NCI-H2107 treated with DMSO at 0.1 percent for 48 hours (cell line): ENCODE data around the gene DYNC2LI1.
"Not testable (repeated sequence)": the region's sequence is repeated elsewhere in the genome, so short reads cannot be mapped to it uniquely, and the experiment has no call there.

Experiments used
- DNase-seq: peaks from one replicate; lab custom pipeline; 2025; ENCODE audit not compliant: unreplicated experiment; lab: John Stamatoyannopoulos, UW

The DYNC2LI1 gene

DNA sequence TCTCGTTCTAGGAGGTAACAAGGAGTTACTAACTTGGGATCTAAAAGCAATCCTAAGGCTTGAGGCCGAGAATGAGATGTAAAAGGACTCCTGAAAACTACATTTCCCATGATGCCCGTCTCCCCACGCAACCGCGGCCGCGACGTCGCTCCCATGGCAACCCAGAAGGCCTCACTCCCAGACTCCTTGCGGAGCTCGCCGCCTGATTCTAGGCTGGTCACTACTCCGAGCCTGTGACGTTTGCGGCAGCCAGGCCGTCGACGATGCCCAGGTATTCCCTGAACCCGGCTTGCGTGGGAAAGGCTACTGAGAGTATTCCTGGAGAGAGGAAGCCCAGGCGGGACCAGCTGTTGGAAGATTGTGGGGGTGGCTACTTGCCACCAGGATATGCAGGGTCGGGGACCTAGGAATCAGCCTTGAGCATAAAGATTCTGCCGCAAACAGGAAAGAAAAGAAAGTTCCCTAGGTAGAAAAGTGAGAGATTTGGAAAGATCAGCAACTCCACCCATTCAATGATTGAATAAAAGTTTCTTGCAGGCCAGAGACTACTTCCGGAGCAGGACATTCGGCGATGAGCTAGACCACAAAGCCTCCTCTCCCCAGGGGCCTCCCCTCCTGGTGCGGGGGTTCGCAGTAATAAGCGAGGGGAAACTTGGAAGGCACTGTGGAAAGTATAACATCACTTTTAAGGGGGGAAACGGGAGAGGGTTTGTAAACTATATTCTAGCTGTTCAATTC, at the start of gene DYNC2LI1:
DYNC2LI1 (plus strand) TSS at position 164 of the 738 bp plus-strand sequence; CDS start at position 264, 100 bp downstream.
- DNase-seq = peak; percentile 80

DNA sequence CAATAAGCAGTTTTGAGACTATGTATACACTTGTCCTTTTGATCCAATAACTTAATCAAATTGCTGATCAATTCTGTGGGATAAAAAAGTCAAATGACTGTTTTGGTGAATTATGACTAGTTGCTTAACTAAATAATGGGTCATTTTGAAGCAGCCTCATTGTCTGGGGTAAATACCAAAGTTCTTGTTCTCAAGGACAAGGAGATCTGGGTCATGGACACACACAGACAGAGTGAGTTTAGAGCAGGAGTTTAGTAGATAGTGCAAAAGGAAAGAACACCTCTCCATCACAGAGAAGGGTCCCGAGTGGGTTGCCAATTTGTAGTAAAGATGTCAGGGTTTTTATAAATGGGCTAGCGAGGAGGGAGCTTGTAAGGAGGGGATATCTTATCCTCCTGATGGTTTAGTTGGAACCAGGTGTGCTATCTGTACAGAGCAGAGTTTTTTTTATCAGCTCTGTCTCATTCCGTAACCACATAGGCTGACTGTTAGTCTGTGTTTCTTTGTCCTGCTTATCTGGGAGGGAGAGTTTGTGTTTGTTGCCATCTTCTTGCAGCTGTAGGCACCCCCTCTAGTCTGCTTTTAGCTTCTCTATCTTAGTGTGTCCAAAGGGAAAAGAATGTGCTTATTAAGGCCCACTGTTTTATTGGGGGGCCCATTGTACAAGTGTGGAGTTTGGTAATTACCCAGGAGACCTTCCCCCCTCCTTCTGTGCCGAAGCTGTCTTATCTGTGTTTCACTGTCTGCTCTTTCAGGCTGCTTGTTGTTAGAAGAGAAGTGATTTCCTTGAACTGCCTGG, 48.9 kb upstream of the DYNC2LI1 start:
- DNase-seq = no peak

DNA sequence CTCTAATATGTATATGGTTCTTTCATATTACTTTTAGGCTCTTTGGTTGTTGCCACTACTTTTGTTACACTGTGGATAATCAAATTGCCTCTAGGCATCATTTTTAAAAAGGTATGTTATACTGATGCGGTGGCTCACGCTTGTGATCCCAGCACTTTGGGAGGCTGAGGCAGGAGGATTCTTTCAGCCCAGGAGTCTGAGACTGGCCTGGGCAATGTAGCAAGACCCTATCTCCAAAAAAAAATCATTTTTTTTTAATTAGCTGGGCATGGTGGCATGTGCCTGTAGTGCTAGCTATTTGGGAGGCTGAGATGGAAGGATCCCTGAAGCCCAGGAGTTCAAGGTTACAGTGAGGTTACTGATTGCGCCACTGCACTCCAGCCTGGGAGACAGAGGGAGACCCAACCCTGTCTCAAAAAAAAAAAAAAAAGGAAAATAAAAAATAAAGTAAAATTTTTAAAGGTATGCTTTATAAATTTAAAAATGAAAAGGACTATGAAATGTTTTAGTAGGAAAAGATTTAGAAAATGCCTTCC, 48.1 kb upstream of the DYNC2LI1 start:
- no peak for DNase-seq

DNA sequence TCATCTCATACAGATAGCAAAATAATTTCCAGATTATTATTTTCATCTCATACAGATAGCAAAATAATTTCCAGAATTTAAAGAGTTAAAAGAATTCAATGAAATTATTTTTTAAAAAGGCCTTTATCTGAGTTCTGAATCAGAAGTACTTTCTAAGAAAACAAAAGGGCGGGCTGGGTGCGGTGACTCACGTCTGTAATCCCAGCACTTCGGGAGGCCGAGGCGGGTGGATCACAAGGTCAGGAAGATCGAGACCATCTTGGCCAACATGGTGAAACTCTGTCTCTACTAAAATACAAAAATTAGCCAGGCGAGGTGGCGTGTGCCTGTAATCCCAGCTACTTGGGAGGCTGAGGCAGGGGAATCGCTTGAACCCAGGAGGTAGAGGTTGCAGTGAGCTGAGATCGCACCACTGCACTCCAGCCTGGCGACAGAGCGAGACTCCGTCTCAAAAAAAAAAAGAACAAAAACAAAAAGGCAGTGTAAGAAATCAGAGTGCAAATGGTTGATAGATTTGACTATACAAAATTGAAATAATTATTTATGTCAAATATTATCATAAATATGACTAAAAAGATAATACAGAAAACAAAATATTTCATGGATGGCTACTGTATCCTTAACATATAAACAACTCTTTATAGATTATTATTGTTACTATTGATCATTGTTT, 46.7 kb upstream of the DYNC2LI1 start:
- DNase-seq = not testable (repeated sequence)

DNA sequence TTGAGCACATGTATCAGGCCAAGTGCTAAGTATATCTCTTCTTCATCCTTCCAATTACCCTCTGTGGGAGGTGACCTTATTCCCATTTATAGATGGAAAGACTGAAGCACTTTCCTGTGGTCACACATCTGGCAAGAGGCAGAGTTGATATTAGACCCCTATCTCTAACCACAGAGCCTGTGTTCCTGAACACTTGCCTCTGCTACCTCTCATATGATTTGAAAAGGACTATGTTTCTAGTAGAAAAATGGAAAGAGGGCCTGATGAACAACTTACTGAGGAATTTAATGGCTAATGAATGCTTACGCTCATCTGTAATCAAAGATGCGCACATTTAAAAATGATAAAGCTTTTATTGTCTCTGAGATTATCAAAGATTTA, 46.2 kb upstream of the DYNC2LI1 start:
- no peak for DNase-seq

DNA sequence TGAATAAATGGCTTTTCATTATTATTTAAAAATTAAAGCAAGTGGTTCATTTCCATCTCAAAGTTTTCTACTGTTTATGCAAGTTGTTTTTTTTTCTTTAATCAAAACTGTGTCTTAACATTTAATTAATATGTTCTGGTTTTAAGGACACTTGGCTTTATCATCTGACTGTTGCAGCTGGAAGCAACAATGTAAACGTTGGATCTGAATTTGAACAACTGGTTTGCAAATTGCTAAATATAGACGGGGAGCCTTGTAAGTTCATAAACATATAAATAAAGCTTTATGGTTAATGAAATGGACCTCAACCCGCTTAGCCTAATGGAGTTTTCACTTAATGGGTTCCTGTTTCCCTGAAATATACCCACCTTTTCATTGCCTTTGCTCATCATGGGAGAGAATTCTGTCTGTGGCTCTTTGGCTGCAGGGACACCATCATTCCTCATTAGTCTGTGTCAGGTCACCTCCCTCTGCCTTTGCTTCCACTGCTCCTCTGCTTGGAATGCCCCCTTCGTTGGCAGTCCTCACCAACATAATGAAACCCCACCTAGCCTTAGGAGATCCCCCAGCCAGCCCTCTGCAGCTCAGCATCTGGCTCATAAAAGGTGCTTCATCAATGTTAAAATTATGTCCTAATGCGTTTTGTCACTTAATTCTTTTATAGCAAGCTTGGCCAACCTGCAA, 44.2 kb upstream of the DYNC2LI1 start:
- DNase-seq = no peak

DNA sequence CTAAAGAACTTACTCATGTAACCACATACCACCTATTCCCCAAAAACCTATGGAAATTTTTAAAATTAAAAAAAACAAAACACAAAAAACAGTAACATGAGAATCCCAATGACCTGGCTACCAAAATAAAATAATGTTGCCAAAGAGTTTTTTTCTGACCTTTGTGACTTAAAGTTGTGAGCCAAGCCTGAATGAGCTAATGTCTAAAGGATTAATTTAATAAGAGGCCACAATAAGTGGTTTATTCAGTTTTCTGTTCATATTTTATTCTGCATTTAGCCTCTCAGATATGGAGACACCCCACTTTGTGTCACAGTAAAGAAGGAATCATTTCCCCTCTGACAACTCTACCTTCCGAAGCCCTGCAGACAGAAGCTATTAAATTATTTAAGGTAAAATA, 42.6 kb upstream of the DYNC2LI1 start:
- DNase-seq = no peak

DNA sequence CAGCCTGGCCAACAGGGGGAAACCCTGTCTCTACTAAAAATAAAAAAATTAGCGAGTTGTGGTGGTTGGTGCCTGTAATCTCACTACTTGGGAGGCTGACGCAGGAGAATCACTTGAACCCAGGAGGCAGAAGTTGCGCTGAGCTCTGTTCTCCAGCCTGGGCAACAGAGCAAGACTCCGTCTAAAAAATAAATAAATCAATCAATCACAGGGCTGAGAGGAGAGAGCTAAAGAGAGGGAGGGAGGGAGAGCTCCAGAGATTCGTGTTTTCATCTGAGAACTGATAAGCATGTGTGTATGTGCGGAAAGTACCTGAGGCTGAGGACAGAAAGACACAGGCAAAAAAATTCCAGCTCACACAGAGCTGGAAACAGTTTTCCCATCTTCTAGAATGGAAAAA, 37.2 kb upstream of the DYNC2LI1 start:
- DNase-seq = no peak

DNA sequence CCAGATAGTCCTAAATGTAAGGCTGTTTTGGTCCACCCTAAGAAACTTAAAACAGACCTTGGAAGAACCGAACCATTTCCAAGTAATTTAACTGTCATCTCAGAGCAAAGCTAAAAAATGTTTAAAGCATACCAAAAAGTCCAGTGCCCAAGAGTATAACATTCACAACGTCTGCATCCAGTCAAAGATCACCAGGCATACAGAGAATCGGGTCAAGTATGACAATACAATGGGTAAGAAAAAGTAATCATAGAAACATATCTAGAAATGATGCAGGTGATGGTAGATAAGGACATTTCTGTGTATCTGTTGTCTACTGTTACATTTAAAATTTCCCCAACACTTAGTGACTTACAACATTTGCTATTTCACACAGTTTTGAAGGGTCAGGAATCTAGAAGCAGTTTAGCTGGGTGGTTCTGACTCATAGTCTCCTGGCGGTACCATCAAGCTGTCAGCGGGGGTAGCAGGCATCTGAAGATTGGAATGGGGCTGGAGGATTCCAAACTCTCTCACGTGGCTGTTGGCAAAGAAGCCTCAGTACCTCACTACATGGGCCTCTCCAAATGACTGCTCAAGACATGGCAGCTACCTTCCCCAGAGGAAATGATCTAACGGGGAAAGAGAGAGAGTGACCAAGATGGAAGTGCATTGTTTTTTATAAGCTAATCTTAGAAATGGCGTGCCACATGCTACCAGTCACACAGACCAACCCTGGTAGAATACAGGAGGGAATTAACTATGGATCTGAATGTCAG, 36.6 kb upstream of the DYNC2LI1 start:
- no peak for DNase-seq

DNA sequence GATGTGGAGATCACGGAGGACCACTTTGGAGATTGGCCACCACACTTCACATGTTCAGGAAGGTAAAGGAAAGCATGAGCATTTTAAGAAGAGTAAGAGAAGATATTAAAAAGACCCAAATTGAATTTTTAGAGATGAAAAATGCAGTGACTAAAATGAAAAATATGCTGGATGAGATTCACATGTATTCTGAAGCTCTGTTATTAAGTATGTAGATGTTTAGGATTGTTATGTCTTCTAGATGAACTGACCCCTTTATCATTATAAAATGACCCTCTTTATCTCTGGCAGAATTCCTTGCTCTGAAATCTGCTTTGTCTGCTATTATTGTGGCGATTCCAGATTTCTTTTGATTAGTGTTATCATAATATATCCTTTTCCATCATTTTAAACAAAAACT, 36.0 kb upstream of the DYNC2LI1 start:
- DNase-seq = no peak

DNA sequence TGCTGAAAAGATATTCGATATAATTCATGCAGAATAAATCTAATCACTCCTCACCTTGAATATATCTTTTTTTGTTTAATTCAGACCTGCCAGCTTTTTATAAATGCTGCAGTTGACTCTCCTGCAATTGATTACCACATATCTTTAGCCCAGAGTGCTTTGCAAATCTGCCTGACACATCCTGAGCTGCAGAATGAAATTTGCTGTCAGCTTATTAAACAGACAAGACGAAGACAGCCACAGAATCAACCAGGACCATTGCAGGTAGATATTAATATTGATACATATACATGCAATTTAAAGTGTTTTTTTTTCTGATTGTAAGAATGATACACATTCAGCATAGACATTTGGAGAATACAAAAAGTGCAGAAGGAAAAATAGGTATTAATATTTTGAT, 35.6 kb upstream of the DYNC2LI1 start:
- DNase-seq = no peak

DNA sequence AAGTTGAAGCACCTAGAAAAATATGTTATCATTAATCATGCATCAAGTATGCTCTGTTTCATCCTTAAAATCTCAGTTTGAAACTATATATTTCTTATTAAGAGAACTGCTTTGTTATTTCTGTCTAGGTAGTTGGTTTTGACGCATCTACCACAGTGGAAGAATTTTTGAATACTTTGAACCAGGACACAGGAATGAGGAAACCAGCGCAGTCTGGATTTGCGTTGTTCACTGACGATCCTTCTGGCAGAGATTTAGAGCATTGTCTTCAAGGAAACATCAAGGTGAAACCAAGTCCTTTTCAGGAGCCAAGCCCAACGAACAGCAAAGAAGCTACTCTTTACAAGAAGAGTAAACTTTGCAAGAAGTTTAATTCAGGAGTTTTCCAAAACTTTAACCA, 30.1 kb upstream of the DYNC2LI1 start:
- no peak for DNase-seq

DNA sequence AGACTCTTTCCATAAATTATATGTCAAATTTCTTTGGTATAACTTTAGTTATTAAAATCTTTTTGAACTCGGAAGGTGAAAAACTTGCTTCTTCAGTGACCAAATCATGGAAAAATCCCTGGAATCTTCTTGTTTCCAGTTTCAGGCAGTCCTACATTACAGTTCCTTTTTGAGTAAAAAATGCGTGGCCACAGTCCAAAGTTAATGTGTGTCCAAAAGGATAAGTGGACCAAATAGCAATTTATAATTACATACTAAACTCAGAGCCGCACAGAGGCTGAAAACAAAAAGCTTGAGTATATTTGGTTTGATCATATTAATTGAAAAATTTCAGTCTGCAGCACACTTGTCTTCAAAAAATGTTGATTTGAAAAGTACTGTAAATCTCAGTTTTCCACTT, 28.4 kb upstream of the DYNC2LI1 start:
- no peak for DNase-seq

DNA sequence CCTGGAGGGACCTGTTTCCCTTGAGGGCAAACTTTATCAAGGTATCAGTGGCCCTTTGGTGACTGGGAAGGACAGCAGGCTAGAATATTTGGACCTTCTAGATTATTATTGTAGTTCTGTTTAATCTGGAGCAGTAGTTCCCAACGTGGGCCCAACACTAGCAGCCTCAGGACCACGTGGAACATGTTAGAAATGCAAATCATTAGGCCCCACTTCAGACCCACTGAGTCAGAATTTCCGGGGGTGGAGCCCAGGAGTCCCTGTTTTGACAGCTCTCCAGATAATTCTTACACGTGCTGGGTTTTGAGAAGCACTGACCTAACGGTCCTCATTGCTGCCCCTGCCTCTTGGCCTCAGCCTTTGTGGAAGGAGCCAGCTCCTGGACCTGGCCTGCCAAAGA, 25.5 kb upstream of the DYNC2LI1 start:
- DNase-seq = no peak

DNA sequence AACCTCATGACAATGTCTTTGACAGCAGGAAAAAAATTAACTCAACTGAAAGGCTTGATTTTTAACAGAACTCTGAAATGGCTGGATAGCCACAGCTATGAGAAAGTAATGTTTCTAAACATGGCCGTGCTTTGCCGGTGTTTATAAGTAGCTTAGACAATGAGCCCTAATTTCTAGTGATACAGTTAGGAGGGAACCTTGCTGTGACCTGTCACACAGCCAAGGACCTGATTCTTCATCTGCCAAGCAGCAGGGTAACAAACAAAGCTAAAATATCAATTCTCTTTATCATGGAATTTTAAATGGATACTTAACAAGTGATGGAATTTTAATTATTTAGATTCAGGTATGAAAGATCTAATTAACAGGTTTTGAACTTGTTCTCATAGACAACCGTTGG, 24.3 kb upstream of the DYNC2LI1 start:
- no peak for DNase-seq

DNA sequence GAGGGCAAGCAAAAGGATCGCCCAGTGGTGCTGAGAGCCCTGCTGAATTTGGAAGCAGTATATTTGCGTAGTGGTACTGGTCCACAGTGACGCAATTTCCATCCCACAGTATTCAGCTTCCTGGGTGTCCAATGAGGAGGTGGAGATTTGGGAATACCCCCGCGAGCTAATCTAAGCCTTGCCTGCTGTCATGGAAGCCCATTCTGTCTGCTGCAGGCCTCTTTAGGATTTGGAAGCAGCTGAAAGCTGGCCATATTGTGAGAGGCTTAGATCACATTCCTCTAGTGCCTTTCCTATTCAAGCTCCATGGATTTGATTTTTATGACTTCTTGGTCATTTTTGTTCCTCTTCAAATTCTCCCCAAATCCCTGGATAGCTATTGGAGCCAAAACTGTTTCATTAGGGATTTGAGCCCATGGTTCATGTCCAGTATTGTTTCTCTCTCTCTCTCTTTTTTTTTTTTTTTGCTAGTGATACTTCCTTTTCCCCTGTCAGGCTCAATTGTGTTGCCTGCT, 22.3 kb upstream of the DYNC2LI1 start:
- DNase-seq = no peak

DNA sequence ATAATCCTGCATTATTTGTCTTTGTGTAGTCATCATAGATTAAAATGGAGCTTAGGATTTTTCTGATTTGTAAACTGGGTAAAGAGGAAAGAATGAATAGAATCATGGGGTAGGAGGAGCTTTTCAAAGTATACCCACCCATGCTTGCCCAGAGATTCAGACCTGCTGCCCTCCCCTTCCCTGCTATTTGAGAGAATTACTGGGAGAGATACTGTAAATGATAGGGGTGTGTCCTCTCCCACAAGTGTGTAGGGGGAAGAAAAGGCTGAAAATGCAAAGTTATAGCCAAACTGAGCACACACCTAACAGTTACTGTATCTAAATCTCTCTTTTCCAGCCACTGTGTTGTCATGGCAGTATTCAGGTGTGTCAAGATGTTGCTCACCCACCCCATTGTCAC, 21.5 kb upstream of the DYNC2LI1 start:
- DNase-seq = no peak

DNA sequence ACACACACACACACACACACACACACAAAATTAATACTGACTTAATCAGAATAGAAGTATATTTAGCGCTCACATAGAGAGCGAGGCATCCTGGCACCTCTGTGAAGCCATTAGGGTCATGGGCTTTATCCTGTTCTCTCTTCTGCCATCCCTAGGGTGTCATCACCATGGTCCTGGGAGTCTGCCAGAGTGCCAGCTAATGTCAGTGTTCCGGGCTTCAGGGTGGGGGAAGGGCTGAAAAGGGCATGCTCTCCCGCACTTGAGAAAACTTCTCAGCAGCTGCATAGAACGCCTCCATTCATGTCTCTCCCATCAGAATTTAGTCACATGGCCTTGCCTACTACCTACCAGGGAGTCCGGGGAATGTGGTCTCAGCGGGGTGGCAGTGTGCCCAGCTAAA, 19.7 kb upstream of the DYNC2LI1 start:
- no peak for DNase-seq

DNA sequence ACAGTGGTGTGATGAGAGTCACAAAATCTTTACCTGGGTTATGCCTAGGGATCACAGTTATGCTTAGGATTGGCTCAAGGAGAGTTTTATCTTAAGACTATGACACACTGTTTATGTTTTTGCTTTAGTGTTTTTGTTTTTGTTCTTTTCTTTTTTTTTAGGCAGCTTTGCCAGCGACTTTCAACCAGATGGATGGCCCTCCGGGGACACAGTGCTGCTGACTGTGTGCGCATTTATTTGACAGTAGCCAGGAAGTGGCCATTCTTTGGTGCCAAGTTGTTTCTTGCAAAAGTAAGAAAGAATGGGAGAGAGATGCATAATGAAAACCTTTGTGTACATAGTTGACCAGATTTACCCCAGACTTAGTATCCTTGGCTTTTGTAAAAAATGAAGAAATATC, 15.1 kb upstream of the DYNC2LI1 start:
- no peak for DNase-seq

DNA sequence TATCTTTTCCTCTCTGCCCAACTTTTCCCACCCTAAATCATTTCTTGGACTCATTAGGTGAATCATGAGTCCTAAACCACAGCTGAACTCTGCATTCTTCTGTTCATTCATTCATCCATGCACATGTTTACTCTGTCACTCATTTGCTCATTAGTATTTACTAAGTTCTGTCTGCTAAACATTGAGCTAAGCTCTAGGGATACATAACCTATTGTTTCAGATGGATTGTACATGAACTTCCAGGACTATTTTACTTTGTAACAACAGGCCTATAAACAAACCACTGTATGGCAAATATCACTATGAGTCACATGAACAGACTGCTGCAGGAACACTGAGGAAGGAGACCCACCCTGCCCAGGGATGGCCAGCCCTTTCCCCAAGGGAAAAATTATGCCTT, 14.6 kb upstream of the DYNC2LI1 start:
- no peak for DNase-seq
